GM12873 (cell line): Measurements from ENCODE around the gene LEKR1.

ENCODE experiments used
- CTCF ChIP-seq: IDR thresholded peaks from 2 replicates; pipeline ENCODE4 v1.5.1; 2012; ENCODE audit warnings: low read depth, mild to moderate bottlenecking, moderate library complexity, low read length, control low read depth; ENCODE audit not compliant: insufficient read depth; ENCODE audit errors: missing control alignments

The LEKR1 gene

GRCh38 chr3:156795890-156796481 is 30.2 kb upstream of the LEKR1 start:
- TF ChIP-seq CTCF = no peak

GRCh38 chr3:156797368-156797767 is 28.8 kb upstream of the LEKR1 start:
- TF ChIP-seq CTCF = no peak

GRCh38 chr3:156801746-156802145 is 24.4 kb upstream of the LEKR1 start:
- no peak for TF ChIP-seq CTCF

GRCh38 chr3:156802821-156803606 is 23.1 kb upstream of the LEKR1 start:
- TF ChIP-seq CTCF = no peak

GRCh38 chr3:156803952-156804741 is 22.0 kb upstream of the LEKR1 start:
- no peak for TF ChIP-seq CTCF

GRCh38 chr3:156806698-156807097 is 19.5 kb upstream of the LEKR1 start:
- TF ChIP-seq CTCF = no peak

GRCh38 chr3:156808025-156808424 is 18.1 kb upstream of the LEKR1 start:
- no peak for TF ChIP-seq CTCF
